ENCODE measurements around the gene PXN. TPM values are rescaled to one million over a fixed set of nuclear protein-coding genes. Genes with fewer than 3 reads are reported as not detected.
"Not testable (repeated sequence)": the region's sequence is repeated elsewhere in the genome, so short reads cannot be mapped to it uniquely, and the experiment has no call there.

Gene PXN
- total RNA-seq, 2 experiments from 2014 or later, result 229 to 230 TPM

DNA sequence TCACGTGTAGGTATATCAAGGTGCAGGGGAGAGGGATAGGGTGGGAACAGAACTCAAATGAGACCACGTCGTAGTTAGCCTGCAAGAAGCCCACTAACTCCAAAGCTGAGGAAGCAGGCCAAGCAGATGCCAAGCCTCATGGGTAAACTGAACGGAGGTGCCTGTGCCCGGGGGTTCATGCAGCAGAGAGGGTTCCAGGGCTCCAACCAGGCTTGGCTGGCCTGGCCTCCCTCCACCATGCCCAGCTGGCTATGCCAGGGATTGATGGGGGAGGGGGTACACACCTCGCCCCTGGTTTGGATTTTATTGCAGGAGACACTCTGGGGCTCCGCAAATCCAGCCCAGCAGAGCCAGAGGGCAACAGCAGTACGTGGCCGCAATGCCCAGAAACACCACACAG is 27.3 kb downstream of the PXN start:
- H3K27ac ChIP-seq (ENCODE audit: low read depth in 1 of 2, low read length in 2 of 2), result peak overlapping the region in 1 of 2 donors; percentile 17
- peaks cover 99% of the 10 kb centered on the region for H3K4me1 ChIP-seq (ENCODE audit: insufficient read depth, low read length)
- H3K36me3 Mint-ChIP-seq (ENCODE audit: low read depth), result peaks cover 29% of the 10 kb centered on the region
- ChIA-PET POLR2A (interaction anchor here (1.2 to 7.3 kb wide), 6 partner anchors 10 to 54 kb away, joined by 3 to 83 read pairs (median 11); partner anchors contain the start of genes PXN, RNU4-1, RNU4-2 and RPLP0), CTCF (interaction anchor here (0.6 to 1.7 kb wide), 4 partner anchors 10 to 95 kb away, joined by 3 to 7 read pairs (median 6); partner anchors contain the start of gene PXN)
- peak overlapping the region; percentile 86 for H3K27ac Mint-ChIP-seq
- H3K27me3 Mint-ChIP-seq, result no peaks in the 10 kb centered on the region
- DNase-seq (no peak), ATAC-seq (ENCODE audit: poor library complexity) (no peak)
- no peaks in the 10 kb centered on the region for H3K27me3 ChIP-seq (ENCODE audit: control insufficient read depth in 1 of 2, insufficient read depth in 2 of 2, low read length in 2 of 2)
- peaks cover 27% of the 10 kb centered on the region for H3K36me3 ChIP-seq (ENCODE audit: insufficient read depth, low read length)
- H3K4me3 Mint-ChIP-seq, result no peak overlapping the region
- no peaks in the 10 kb centered on the region for H3K9me3 Mint-ChIP-seq
- peaks cover 82% of the 10 kb centered on the region for H3K4me1 Mint-ChIP-seq (ENCODE audit: low read depth)
- no peak overlapping the region for H3K4me3 ChIP-seq (ENCODE audit: low read length)
- intact Hi-C loops (cut with DNase I, micrococcal nuclease), result no loop called here
- H3K9me3 ChIP-seq (ENCODE audit: control insufficient read depth in 1 of 2, insufficient read depth in 1 of 2, low read length in 2 of 2), result no peaks in the 10 kb centered on the region
- TF ChIP-seq, protein P1, sequence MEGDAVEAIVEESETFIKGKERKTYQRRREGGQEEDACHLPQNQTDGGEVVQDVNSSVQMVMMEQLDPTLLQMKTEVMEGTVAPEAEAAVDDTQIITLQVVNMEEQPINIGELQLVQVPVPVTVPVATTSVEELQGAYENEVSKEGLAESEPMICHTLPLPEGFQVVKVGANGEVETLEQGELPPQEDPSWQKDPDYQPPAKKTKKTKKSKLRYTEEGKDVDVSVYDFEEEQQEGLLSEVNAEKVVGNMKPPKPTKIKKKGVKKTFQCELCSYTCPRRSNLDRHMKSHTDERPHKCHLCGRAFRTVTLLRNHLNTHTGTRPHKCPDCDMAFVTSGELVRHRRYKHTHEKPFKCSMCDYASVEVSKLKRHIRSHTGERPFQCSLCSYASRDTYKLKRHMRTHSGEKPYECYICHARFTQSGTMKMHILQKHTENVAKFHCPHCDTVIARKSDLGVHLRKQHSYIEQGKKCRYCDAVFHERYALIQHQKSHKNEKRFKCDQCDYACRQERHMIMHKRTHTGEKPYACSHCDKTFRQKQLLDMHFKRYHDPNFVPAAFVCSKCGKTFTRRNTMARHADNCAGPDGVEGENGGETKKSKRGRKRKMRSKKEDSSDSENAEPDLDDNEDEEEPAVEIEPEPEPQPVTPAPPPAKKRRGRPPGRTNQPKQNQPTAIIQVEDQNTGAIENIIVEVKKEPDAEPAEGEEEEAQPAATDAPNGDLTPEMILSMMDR (IDR thresholded peaks at IDR 0.05), result no peak

DNA sequence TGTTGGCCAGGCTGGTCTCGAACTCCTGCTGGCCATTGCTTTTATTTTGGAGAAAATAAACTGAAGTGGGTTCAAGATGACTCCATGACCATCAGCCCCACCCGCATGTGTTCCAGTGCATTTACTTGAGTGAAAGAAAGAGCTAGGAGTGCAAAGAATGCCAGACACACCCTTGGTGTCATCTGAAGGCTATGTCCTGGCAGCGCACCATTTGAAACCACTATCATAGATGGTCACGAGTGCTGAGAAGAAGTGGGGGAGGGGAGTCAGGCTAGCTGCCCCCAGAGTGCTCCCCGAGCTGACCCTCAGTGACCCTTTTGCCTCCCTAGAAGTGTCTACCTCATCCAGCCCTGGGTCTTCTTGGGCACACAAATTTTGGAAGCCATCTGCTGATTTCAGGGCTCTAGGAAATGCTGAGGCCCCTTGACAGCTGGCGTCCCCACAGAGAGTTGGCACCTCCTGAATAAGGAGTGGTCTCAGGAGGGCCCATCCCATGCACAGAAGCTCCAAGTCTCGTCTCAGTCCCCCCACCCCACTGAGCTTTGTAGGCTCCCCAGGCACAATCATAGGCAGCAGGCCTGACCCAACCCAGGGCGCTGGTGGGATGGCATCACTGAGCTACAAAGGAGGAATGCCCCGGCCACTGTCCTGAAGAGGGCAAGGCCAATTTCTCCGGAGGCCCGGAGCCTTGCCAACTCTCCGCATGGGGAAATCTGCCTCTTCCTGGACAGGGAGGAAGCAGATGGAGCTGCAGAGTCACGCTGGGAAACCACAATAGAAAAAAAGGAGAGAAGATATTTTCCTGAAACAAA is 28.0 kb downstream of the PXN start:
- H3K27me3 ChIP-seq (ENCODE audit: control insufficient read depth in 1 of 2, insufficient read depth in 2 of 2, low read length in 2 of 2), result no peaks in the 10 kb centered on the region
- no peak overlapping the region for H3K4me3 ChIP-seq (ENCODE audit: low read length)
- no peaks in the 10 kb centered on the region for H3K9me3 Mint-ChIP-seq
- peak overlapping the region; percentile 86 for H3K27ac Mint-ChIP-seq
- TF ChIP-seq, protein P1 (IDR thresholded peaks at IDR 0.05), result no peak
- H3K9me3 ChIP-seq (ENCODE audit: control insufficient read depth in 1 of 2, insufficient read depth in 1 of 2, low read length in 2 of 2), result no peaks in the 10 kb centered on the region
- H3K27me3 Mint-ChIP-seq, result no peaks in the 10 kb centered on the region
- H3K36me3 ChIP-seq (ENCODE audit: insufficient read depth, low read length), result peaks cover 27% of the 10 kb centered on the region
- intact Hi-C loops (cut with DNase I, micrococcal nuclease), result no loop called here
- H3K27ac ChIP-seq (ENCODE audit: low read depth in 1 of 2, low read length in 2 of 2), result peak overlapping the region; percentile 17 to 42
- POLR2A ChIA-PET, result interaction anchor here (1.2 to 7.3 kb wide), 6 partner anchors 9 to 54 kb away, joined by 3 to 83 read pairs (median 11); partner anchors contain the start of genes PXN, RNU4-1, RNU4-2 and RPLP0
- peaks cover 23% of the 10 kb centered on the region for H3K36me3 Mint-ChIP-seq (ENCODE audit: low read depth)
- no peak for ATAC-seq (ENCODE audit: poor library complexity)
- H3K4me1 Mint-ChIP-seq (ENCODE audit: low read depth), result peaks cover 83% of the 10 kb centered on the region
- DNase-seq, result peak in 1 of 14 experiments; percentile 31
- no peak overlapping the region for H3K4me3 Mint-ChIP-seq
- CTCF ChIA-PET, result interaction anchor here (1.6 to 4.1 kb wide), 4 partner anchors 9 to 28 kb away, joined by 3 to 26 read pairs (median 7); partner anchors contain the start of gene PXN
- H3K4me1 ChIP-seq (ENCODE audit: insufficient read depth, low read length), result peaks cover 99% of the 10 kb centered on the region

DNA sequence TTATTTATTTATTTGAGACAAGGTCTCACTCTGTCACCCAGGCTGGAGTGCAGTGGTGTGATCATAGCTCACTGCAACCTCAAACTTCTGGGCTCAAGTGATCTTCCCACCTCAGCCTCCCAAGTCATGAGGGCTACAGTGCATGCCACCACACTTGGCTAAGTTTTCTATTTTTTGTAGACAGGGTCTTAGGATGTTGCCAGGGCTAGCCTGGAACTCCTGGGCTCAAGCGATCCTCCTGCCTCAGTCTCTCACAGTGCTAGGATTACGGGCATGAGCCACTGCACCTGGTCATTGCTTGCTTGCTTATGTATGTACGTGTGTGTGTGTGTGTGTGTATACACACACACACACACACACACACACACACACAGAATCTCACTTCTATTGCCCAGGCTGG is 28.7 kb downstream of the PXN start:
- POLR2A ChIA-PET, result interaction anchor here (1.7 to 7.3 kb wide), 6 partner anchors 9 to 55 kb away, joined by 6 to 83 read pairs (median 16); partner anchors contain the start of genes PXN, RNU4-1, RNU4-2 and RPLP0
- H3K4me3 Mint-ChIP-seq; ATAC-seq (ENCODE audit: poor library complexity); intact Hi-C loops (cut with DNase I, micrococcal nuclease); H3K27me3 Mint-ChIP-seq; DNase-seq; H3K27me3 ChIP-seq (ENCODE audit: control insufficient read depth in 1 of 2, insufficient read depth in 2 of 2, low read length in 2 of 2); H3K9me3 ChIP-seq (ENCODE audit: control insufficient read depth in 1 of 2, insufficient read depth in 1 of 2, low read length in 2 of 2); H3K9me3 Mint-ChIP-seq; H3K4me3 ChIP-seq (ENCODE audit: low read length): not testable (repeated sequence)
- Mint-ChIP-seq H3K4me1 (ENCODE audit: low read depth) (peaks cover 85% of the 10 kb centered on the region), H3K36me3 (ENCODE audit: low read depth) (peaks cover 18% of the 10 kb centered on the region), H3K27ac (peak overlapping the region; percentile 86)
- H3K27ac ChIP-seq (ENCODE audit: low read depth in 1 of 2, low read length in 2 of 2), result peak overlapping the region in 1 of 2 donors; percentile 17
- peaks cover 26% of the 10 kb centered on the region for H3K36me3 ChIP-seq (ENCODE audit: insufficient read depth, low read length)
- peaks cover 99% of the 10 kb centered on the region for H3K4me1 ChIP-seq (ENCODE audit: insufficient read depth, low read length)
- CTCF ChIA-PET, result interaction anchor here (1.7 to 4.1 kb wide), 4 partner anchors 8 to 25 kb away, joined by 3 to 26 read pairs (median 16); no protein-coding TSS in a partner anchor
